D341Med (cell line): ENCODE data around the gene SSTR3.
"Not testable (repeated sequence)": the region's sequence is repeated elsewhere in the genome, so short reads cannot be mapped to it uniquely, and the experiment has no call there.

Experiments used
- DNase-seq: peaks from one replicate; pipeline ENCODE4 v3.0.0; 2012; ENCODE audit warnings: low spot score

SSTR3 gene

DNA sequence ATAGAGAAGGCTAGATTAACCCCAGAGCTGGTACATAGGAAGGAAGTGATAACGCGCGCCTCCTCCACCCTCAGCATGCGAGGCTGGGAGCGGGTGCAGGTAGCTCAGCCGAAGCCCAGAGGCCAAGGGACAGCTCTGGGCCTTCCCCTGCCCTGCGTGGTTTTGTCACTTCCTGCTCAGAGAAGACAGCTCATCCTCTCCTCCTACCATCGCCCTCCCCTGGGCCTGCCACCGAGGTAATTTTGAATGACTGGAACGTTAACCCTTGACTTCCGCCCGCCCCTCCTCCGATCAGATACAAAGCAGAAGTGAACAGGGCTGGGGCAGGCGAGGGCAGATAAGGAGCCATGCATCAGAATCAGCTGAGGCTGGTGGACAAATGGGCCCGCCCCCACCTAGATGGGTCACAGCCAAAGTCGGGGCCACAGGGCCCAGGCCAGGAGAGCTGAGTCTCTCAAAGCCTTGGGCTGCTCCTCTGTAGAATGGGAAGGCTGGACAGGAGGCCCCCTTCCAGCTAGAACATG lies 30.2 kb upstream of the SSTR3 start:
- no peak for DNase-seq

DNA sequence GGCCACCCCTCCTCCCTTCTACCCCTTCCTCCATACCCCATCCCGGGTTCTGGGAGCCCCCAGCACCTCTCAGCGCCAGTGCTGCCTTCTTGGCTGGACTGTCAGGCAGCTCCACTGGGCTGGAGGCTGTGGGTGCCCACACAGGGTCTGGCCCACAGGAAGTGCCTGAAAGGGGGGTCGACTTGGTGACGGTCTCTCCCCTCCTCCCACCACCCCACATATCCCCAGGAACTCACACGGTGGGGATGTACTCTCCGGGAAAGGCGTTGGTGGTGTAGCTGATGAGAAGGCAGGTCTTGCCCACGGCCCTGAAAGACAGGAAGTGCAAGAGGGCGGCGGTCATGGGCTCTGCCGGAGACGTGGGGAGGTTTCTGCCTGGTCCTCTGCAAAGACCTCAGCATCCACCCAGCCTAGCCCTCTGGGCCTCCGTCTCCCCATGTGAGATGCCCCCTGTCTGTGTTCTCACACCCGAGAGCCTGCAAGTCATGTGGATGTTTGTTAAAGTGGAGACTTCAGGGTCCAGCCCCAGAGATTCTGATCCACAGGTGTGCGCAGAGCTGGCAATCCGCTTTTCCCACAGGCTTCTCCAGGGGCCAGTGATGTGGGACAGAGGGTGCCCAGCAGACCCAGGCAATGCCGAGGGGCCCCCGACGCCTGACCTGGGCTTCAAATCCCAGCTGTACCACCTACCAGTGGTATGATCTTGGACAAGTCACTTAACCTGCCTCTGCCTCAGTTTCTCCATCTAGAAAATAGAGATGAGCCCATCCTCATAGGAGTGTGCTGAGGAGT lies 29.3 kb upstream of the SSTR3 start:
- no peak for DNase-seq

DNA sequence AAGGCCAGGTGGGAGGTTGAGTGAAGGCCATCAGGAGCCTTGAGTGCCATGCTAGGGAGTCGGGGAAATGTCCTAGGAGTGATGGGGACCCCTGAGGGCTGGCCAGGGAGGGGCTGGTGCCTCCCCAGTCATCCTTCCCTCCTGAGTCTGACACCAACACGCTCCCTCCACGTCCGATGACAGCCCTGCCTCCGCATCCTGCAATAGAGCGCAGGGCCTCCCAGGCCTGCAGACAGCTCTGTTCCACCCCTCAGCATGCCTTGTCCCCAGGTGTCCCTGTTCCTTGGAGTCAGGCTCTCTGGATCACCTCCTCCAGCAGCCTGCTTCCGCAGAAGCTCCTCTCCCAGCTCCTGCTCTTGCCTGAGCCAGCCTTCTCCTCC lies 28.7 kb upstream of the SSTR3 start:
- no peak for DNase-seq

DNA sequence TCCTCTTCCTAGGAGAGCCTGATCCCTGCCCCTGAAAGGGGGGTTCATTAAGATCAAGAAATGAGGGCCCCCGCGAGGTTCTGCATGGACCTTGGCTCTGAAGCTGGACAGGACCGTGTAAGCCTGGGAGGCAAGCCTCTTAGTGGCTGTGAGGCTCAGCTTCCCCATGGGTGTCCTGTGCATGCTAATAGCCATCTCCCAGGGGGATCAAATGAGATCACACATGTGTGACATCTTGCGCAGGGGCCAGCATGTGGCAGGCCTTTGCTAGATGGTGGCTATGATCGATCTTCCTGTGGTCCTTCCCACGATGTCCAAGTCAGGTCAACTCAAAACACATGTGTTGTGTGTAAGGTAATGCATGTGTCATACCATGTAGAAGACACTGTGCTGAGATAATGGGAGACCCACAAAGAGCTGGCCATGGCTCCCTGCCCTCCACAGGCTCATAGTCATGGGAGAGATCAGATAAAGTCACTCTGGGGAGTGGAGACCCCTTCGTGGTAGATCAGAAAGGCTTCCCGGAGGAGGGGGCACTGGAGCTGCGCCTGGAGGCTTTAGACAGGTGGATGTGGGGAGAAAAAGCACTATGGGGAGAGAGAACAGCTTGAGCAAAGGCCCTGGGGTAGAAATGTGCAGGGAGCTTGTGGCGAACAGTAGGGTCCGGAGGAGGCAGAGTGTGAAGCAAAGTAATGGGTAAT lies 28.1 kb upstream of the SSTR3 start:
- DNase-seq = no peak

DNA sequence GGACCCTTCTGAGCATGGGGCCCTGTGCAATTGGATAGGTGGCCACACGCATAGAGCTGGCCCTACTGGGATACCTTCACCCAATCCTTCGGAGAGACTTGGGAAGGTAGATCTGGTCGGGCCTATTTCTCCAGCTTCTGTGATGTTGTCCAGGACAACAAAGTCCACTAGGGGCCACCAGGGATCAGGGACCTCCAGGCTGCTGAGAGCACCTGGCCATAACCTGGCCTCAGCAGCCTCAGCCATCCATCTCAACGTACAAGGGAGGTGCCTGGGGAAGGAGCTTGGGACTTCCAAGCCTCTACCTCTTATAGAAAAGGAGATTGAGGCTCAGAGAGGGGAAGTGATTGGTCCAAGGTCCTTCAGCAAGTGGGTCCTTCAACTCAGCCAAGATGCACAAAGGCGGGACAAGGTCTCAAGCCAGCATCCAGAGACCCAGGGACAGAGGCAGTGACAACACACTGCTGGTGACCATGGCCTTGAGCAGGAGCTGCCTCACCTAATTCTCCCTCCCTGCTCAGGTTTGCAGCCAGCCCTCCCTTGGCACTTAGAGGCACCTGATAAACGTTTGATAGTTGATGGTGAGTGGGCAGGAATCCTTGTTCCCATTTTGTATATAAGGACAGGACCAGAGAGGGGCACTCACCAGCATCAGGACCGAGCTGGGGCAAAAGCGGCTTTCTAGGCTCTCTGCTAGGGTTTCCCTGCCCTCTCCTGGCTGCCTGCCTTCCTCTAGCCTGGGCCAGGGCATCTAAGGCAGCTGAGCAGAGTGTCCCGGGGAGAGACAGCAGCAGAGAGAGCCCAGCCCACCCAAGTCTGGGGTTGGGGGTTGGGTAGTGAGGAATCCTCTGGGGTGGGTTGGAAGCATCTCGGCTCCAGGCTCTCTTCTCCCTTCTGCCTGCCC lies 27.3 kb upstream of the SSTR3 start:
- no peak for DNase-seq

DNA sequence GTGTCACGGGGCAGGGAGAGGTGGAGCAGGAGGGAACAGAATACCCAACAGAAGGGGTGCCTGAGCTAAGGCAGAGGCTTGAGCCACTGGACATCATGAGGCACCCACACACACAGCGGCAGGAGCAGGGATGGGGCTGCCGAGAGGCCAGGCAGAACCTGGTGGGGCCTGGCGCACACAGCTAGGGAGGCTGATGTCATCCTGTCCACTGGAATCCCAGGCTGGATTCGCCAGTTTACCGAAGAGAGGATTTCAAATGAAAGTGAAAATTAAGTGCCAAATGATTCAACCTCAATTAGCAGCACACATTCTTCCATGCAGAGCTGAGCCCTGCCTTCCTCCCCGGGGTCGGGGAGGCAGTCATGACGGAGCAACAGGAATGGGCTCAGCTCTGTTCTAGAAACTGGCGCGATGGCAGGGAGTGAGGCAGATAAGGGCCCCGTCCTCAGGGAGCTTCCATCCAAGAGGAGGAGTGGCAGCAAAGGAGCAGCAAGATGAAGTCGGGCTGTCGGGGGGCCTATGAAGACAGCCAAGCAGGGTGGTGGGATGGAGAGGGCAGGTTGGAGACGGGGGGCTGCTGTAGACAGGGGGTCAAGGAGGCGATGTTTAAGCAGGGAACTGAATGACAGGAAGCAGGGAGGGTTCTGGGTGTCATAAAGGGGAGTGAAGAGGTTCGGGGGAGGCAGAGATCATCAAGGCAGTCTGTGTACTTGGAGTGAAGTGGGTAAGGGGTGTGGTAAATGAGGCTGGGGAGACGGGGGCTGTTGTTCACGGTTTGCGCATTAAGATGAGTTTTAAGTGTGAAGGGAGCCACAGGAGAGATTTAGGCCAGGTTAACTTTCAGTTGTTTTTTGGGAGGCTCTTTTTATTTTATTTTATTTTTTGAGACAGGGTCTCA lies 25.3 kb upstream of the SSTR3 start:
- DNase-seq = no peak

DNA sequence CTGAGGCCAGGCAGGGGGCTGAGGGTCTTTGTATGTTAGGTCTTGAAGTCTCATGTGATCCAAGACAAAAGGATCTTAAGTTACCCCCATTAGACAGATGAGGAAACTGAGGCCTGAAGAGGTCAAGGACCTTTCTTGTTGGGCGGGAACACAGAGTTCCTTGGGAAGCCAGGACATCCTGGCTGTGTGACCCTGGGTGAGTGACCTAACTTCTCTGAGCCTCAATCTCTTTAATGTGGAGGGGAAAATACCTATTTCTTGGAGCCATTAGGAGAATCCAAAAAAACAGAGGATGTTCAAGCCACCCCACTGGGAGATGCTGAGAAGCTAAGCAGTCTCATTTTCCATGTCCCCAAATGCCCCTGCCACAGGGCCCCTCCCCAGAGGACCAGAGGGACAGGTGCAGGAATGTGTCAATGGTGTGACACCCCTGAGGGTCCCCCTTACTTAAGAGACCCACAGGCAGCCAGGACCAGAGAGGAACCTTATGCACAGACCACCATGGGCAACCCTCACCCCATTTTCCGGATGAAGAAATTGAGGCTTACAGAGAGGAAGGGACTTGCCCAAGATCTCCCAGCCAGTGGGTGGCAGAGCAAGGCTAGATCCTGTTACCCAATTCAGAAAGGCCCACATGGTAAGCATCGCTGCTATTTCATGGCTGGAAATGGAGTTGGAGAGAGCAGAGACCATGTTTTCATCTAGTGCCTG lies 23.8 kb upstream of the SSTR3 start:
- DNase-seq = no peak

DNA sequence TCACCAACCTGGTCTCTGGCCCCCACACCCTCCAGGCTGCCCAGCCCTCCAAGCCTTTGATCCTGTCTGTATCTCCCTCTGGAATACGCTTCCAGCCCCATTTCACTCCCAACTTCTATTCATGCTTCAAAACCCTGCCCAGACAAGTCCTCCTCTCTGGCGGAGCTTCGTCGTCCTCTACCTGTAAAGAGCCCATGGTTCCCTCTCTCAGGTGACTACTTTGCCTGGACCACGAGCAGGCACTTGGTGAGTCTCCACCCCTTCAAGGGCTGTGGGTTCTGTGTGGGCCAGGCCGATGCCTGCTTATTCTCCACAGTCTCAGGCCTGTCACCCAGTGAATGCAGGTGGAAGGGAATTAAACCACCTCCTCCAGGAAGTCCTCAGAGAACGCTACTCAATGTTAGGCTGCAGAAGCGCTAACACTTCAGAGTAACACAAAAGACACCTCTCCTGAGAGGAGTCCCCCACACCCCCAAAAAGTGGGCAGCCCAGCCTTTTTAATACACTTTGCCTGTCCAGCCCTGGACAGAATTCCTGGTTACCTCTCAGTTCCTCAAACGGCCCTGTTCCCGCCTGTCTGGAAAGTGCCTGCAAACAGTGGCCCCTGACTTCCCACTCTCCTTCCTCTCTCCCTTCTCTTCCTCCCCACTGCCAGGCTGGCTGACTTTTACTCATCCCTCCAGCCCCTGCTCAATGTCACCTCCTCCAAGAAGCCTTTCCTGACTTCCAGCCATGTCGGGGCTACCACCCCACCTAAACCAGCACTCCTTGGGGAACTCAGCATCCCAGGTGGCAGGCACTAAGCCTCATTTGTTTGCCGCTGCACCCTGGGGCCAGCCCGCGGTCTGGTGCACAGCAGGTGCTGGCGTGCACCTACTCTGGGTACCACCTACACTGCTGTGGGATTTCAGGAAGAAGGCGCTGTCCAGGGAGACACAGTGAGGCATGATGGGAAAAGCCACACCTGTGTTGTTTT lies 22.7 kb upstream of the SSTR3 start:
- DNase-seq = no peak

DNA sequence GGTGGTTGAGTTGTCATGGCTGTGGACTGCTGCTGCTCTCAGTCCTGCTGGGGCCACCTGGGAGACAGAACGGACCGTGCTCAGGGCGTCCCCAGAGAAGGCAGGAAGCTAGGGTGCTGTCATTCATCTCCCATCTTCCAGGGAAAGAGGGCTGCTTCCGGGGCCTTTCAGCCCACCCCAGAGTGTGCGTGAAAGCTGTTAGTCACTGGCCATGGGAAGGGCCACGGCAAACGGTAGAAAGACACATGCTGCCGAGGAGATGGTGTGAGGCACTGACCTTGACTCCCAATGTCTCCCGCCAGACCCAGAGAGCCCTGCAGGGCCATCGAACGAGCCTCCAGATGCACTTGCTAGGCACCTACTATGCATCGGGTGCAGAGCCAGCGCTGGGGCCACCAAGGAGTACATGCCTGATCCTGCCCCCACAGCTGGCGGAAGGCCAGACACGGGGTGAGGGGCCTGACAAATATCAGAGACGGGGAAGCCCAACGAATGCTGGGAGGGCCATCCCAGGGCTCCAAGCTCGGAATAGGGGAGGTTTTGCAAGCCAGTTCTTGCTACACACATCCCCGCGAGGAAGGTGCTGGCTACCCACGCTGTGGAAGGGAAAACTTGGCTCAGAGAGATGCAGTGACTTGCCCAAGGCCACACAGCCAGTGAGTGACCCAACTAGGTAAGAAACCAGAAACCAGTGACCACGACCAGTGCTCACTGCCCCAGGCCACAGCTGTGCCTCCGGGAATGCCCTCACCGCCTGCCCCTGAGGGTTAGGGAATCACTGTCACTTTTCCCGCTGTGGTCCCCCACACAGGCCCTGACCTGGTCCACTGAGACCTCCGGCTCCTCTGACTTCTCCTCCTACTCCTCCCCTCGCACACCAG lies 21.7 kb upstream of the SSTR3 start:
- no peak for DNase-seq

DNA sequence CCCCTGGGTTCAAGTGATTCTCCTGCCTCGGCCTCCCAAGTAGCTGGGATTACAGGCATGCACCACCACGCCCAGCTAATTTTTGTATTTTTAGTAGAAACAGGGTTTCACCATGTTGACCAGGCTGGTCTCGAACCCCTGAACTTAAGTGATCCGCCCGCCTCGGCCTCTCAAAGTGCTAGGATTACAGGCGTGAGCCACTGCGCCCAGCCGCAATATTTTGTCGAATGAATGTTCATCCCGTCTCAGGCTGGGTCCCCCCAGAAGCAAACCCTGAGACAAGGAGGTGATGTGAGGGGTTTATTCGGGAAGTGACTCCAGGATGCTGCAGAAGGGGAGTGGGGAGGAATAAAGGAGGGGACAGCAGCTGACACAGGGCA lies 21.1 kb upstream of the SSTR3 start:
- not testable (repeated sequence) for DNase-seq

DNA sequence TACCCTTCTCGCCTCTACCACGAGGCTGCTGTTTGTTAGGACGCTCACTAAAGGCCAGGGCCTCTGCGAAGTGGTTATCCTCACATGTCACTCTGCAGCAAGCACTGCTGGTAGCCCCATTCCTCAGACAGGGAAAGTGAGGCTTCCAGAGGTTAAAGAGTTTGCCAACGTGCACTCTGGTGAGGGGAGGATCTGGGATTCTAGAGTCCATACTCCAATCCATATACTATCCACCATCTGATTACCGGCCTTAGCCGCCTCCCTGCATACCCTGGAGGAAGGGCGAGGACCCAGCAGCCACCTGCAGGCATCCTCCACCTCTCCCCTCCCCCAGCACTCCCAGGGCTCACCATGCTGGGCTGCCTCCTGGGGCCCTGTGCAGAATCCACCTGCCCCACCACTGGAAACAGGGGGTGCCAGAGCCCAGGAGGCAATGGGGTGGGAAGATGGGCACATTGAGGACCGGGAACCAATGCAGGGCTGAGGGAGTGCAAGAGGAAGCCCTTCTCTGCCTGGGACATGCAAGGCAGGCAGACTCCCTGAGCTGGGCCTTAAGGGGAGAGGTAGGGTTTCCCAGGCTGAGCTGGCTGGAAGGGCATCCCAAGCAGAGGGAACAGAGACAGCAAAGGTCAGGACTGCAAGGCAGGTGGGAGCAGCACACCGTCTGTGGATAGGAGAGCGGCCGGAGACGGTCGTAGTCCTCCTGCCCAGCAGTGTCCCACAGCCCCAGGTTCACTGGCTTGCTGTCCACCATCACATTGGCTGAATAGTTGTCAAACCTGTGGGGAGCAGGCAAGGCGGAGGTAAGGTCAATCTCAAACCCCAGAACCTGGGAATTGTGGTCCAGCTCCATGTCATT lies 20.1 kb upstream of the SSTR3 start:
- no peak for DNase-seq

DNA sequence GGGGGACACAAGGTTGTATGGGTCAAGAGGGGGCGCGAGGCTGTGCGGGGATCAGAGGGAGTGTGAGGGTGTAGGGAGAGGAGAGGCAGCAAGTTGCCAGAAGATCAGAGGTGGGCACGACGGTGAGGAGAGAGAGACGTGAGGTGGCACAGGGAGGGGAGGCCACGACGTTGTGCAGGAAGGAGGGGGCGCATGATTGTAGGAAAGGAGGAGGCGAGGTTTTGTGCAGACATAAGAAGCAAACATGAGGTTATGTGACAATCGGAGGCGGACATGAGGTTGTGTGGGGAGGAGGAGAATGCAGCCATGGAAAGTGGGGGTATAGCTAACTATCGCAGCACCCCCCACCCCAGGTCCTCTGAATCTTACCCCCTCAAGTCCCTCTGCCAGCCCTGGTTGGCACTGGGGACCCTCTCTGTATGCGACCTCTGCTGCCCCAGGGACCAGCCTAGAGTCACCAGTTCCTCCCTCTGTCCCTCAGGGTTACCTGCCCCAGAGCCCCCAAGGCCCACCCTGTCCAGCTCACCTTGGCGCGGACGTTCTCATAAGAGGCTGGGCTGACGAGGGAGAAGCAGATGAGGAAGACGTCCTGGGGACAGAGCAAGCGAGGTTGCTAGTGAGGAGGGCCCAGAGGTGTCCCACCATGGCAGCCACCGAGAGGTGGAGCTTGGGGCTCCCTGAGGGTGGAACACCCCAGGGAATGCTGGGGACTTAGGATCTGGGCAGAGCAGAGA lies 19.3 kb upstream of the SSTR3 start:
- DNase-seq = no peak

DNA sequence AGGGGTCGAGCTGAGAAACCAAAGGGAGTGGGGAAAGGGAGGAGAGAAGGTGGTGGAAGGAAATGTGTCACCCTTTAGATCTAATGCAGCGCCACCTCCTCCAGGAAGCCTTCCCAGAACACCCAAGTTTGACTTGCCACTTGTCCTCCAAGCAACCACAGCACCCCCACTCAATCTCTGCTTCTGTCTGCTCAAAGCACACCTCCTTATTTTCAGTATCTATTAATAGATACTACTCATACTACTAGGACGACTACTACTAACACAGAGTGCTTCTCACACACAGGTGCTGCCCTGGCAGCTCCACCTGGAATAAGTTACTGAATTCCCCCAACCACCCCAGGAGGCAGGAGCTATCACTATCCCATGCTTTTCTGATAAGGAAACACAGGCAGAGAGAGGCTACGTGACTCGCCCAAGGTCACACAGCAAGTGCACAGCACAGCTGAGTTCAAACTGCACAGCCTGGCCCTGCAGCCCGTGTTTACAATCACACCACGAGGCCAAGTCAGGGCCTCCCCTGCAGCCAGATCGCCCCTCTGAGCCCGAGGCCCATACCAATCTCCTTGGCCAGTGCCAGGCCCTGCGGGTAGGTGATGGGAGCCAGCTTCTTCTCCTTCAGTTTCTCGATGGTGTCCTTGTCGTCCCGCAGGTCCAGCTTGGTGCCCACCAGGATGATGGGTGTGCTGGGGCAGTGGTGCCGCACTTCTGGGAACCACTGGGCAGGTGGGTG lies 18.6 kb upstream of the SSTR3 start:
- DNase-seq = no peak

DNA sequence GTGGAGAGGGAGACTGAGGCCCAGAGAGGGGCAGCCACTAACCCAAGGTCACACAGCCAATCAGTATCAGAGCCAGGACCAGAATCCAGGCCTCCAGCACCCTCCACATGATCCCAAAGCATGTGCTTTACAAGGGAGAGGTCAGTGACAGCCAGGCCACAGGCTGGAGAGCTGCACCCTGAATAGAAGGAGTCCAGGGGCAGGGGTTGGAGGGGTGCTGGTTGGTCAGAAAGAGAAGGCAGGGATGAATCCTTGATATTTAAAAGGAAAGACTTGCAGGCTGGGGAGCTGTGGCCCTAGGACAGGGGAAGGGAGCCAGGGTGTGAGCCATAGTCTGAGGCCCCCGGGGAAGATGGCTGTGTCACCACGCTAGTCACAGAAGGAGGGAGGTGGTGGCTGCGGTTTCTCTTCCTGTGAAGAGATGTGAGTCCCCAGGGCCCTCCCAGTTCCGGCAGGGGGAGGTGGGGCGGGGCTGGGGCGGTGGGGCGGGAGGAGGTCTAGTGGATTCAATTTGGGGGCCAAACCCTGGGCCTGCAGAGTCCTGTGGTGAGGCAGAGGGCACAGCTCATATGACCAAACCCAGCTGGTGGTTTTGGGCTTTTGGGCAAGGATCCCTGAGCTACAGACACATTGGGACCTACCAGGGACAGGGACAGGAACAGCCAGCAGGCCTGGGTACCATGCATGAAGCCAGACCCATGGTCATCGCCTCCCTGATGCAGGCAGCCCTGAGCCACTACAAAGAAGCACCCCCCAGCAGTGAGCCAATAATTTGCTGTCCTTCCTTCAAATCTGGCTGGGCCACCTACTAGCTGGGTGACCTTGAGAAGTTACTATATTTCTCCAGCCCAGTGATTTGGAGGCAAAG lies 17.8 kb upstream of the SSTR3 start:
- DNase-seq = no peak
